Natural killer cell (primary cell): ENCODE measurements around the gene ATXN1. TPM values are rescaled to one million over a fixed set of nuclear protein-coding genes. Genes with fewer than 3 reads are reported as not detected.

Experiments
- ATAC-seq, 3 donors: fragments of 150-1000 bp in 2 of 3; fragments of 200-7000 bp in 1 of 3; cut with Tn5 transposase; 1 replicate in 1 of 3; 2 replicates in 2 of 3; pipeline ENCODE4 v1.10.0; 2021; ENCODE audit warnings: mild to moderate bottlenecking in 2 of 3, moderate library complexity in 2 of 3
- DNase-seq, 2 donors: peaks; one replicate each; pipeline versions ENCODE4 v3.0.0 to v3.0.0-alpha.2; 2013 to 2021; ENCODE audit warnings: mixed read lengths in 1 of 2
- H3K27ac ChIP-seq: one replicate; pipeline ENCODE4 v1.5.1; 2013; ENCODE audit warnings: mild to moderate bottlenecking, low read length
- H3K27me3 ChIP-seq: one replicate; pipeline ENCODE4 v1.6.1; 2013; ENCODE audit warnings: low read length; ENCODE audit not compliant: control insufficient read depth, insufficient read depth
- H3K36me3 ChIP-seq: one replicate; pipeline ENCODE4 v1.6.1; 2013; ENCODE audit warnings: low read length; ENCODE audit not compliant: control insufficient read depth, insufficient read depth
- H3K4me1 ChIP-seq: one replicate; pipeline ENCODE4 v1.6.1; 2013; ENCODE audit warnings: low read length; ENCODE audit not compliant: control insufficient read depth, insufficient read depth
- H3K4me3 ChIP-seq: one replicate; pipeline ENCODE4 v1.5.1; 2013; ENCODE audit warnings: low read length
- H3K9me3 ChIP-seq: one replicate; pipeline ENCODE4 v1.6.1; 2013; ENCODE audit warnings: low read length; ENCODE audit not compliant: control insufficient read depth, insufficient read depth
- H3K27ac Mint-ChIP-seq, 2 donors: one replicate each; pipeline ENCODE4 v1.8.0; 2022; ENCODE audit warnings: mild to moderate bottlenecking in 2 of 2, mixed read lengths in 2 of 2, moderate library complexity in 1 of 2
- H3K27me3 Mint-ChIP-seq, 2 donors: one replicate each; pipeline ENCODE4 v1.8.0; 2022; ENCODE audit warnings: low read depth in 2 of 2, mixed read lengths in 2 of 2
- H3K36me3 Mint-ChIP-seq: one replicate; pipeline ENCODE4 v1.8.0; 2022; ENCODE audit warnings: mixed read lengths
- H3K4me1 Mint-ChIP-seq, 2 donors: one replicate each; pipeline ENCODE4 v1.8.0; 2022; ENCODE audit warnings: mixed read lengths in 2 of 2
- H3K4me3 Mint-ChIP-seq: one replicate; pipeline ENCODE4 v1.8.0; 2022; ENCODE audit warnings: mild to moderate bottlenecking, moderate library complexity, mixed read lengths
- H3K9me3 Mint-ChIP-seq, 2 donors: one replicate each; pipeline ENCODE4 v1.8.0; 2022; ENCODE audit warnings: mixed read lengths in 2 of 2
- WGBS: methylation state at CpG from one replicate; pipeline ENCODE4 v1.1.7; 2013; ENCODE audit warnings: missing lambda C conversion rate; ENCODE audit not compliant: insufficient coverage; 5-methylcytosine and 5-hydroxymethylcytosine counted together
- intact Hi-C: fragments of 100-400 bp; cut with micrococcal nuclease; formaldehyde crosslinking; loops from one replicate; pipeline ENCODE4 v1.14.2; 2022
- total RNA-seq, 4 donors: library from RNA; stranded (reverse); fragments of 120-200 nt in 1 of 4; gene quantifications; one replicate each; pipeline versions ENCODE4 v1.2.3 to v1.2.4, GENCODE V29; 2013 to 2022
- TF ChIP-seq, protein P1 (sequence below): fragments of 200-600 bp; IDR thresholded peaks from one replicate; pipeline ENCODE4 v1.8.0; 2022; ENCODE audit warnings: antibody characterized with exemption

Gene ATXN1
- total RNA-seq, 3 donors from 2014 or later (not counting 1 experiment from before 2014, with no cell fraction given): 90.4 to 120 (median 97.9) TPM

DNA sequence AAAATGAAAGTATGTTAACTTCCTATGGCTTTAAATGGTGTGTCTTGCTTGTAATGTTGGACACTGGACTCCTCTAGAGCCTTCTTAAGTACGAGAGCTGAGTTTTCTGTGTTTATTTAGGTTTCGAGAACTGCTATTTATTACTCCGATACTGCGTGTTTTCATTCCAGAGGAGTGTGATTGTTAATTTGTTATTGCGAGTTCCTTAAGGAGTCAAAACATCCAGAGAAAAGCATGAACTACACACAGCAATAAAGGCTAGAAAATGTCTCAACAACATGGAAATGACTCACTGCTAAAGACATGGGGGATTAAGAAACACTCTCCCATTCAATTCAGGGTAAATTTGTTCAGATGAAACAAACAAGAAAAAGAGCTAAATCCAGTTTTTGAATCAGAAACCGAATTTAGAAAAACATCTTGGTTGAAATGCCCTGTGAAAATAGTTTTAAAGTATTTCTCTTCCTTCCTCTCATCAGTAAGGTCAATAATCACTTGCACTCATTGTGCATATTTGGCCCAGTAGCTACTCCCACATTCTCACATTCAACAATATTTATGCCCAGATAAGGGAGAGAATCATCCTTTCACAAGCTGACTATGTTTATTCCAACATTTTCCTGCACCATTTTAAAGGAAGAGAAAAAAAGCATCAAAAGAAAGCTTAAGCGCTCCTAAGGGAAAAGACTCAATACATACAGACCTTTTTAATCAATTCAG lies 36.0 kb downstream of the ATXN1 start:
- Mint-ChIP-seq H3K36me3 (no peaks in the 10 kb centered on the region), H3K27ac (no peak overlapping the region), H3K4me3 (no peak overlapping the region), H3K27me3 (no peaks in the 10 kb centered on the region), H3K9me3 (no peaks in the 10 kb centered on the region), H3K4me1 (peaks cover 1 to 9% of the 10 kb centered on the region in 2 donors)
- 88% methylated on average over 7 of the region's 7 CpGs for WGBS
- TF ChIP-seq, protein P1, sequence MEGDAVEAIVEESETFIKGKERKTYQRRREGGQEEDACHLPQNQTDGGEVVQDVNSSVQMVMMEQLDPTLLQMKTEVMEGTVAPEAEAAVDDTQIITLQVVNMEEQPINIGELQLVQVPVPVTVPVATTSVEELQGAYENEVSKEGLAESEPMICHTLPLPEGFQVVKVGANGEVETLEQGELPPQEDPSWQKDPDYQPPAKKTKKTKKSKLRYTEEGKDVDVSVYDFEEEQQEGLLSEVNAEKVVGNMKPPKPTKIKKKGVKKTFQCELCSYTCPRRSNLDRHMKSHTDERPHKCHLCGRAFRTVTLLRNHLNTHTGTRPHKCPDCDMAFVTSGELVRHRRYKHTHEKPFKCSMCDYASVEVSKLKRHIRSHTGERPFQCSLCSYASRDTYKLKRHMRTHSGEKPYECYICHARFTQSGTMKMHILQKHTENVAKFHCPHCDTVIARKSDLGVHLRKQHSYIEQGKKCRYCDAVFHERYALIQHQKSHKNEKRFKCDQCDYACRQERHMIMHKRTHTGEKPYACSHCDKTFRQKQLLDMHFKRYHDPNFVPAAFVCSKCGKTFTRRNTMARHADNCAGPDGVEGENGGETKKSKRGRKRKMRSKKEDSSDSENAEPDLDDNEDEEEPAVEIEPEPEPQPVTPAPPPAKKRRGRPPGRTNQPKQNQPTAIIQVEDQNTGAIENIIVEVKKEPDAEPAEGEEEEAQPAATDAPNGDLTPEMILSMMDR: no peak
- DNase-seq (no peak), ATAC-seq (no peak)
- Histone ChIP-seq H3K36me3 (no peaks in the 10 kb centered on the region), H3K9me3 (no peaks in the 10 kb centered on the region), H3K27me3 (no peaks in the 10 kb centered on the region), H3K4me3 (no peak overlapping the region), H3K27ac (no peak overlapping the region), H3K4me1 (peaks cover 3% of the 10 kb centered on the region)
- intact Hi-C loops: no loop called here

DNA sequence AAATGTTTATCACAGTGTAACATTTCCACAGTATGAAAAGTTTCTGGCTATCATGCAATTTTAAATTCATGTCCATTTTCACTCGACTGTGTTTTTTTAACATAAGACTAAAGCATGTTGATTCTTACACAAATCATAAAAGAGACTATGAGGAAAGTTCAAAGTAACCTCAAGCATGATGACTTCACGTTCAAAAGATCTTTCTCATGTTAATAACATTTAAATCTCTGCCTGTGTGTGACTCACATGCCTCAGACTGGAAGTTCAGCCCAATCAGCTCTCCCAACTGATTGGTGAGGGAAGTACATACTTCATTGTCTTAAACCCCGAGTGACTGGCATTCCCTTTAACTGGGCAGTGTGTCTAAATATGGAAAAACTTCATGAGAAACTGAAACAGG lies 37.4 kb downstream of the ATXN1 start:
- Histone ChIP-seq H3K27me3 (no peaks in the 10 kb centered on the region), H3K4me1 (peaks cover 3% of the 10 kb centered on the region), H3K9me3 (no peaks in the 10 kb centered on the region), H3K4me3 (no peak overlapping the region), H3K36me3 (no peaks in the 10 kb centered on the region), H3K27ac (no peak overlapping the region)
- Mint-ChIP-seq H3K9me3 (no peaks in the 10 kb centered on the region), H3K36me3 (no peaks in the 10 kb centered on the region), H3K4me1 (peaks cover 13 to 16% of the 10 kb centered on the region in 2 donors), H3K27me3 (no peaks in the 10 kb centered on the region), H3K4me3 (no peak overlapping the region), H3K27ac (no peak overlapping the region)
- TF ChIP-seq, protein P1: no peak
- intact Hi-C loops: no loop called here
- ATAC-seq: no peak
- peak in 1 of 2 donors; percentile 48 for DNase-seq
- WGBS: 64% methylated on average over 3 of the region's 3 CpGs

DNA sequence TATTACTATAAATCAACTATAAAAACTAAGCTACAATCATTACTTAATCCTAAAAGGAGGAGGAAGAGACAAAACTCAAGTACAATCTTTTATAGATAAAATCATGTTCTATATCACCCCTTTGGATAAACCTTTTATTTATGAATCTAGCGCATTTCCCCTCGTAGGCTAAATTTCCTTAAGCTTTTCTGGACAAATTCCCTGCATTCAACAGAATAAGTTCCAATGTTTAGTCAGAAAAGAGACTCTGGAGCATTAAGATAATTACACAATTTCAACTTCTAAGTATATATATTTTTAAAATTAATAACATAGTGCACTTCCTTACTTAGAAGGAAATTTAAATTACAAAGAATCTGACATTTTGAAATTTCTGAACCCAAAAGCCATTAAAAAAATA lies 37.9 kb downstream of the ATXN1 start:
- no peaks in the 10 kb centered on the region for H3K4me1 ChIP-seq
- H3K4me3 ChIP-seq: no peak overlapping the region
- no peak overlapping the region for H3K27ac Mint-ChIP-seq
- H3K9me3 Mint-ChIP-seq: no peaks in the 10 kb centered on the region
- TF ChIP-seq, protein P1: no peak
- H3K27ac ChIP-seq: no peak overlapping the region
- H3K27me3 ChIP-seq: no peaks in the 10 kb centered on the region
- DNase-seq (no peak), ATAC-seq (no peak)
- intact Hi-C loops: no loop called here
- no peaks in the 10 kb centered on the region for H3K9me3 ChIP-seq
- H3K27me3 Mint-ChIP-seq: no peaks in the 10 kb centered on the region
- no peaks in the 10 kb centered on the region for H3K36me3 Mint-ChIP-seq
- H3K4me1 Mint-ChIP-seq: peaks cover 12 to 17% of the 10 kb centered on the region in 2 donors
- 100% methylated on average over 2 of the region's 2 CpGs for WGBS
- no peaks in the 10 kb centered on the region for H3K36me3 ChIP-seq
- no peak overlapping the region for H3K4me3 Mint-ChIP-seq

DNA sequence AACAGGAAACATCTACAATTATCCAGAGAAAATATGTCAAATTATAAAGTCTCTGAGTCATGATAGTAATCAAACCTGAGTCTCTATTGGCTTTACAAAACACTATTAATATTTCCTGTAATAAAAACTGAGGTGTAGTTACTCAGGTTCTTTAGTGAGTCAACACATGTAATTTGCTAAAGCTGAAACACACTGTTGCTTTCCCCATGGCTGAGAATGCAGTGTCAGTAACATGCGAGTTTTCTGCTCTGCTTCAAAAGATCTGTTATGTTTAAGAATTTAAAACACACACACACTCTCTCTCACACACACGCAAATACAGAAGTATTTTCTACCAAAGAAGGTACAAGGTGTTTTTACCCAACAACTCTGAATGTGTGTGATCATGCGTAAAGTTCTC lies 38.6 kb downstream of the ATXN1 start:
- no peak overlapping the region for H3K4me3 ChIP-seq
- no peaks in the 10 kb centered on the region for H3K4me1 ChIP-seq
- H3K27ac ChIP-seq: no peak overlapping the region
- ATAC-seq (no peak), DNase-seq (no peak)
- Mint-ChIP-seq H3K4me1 (peaks cover 10 to 17% of the 10 kb centered on the region in 2 donors), H3K27ac (no peak overlapping the region), H3K27me3 (no peaks in the 10 kb centered on the region), H3K4me3 (no peak overlapping the region), H3K9me3 (no peaks in the 10 kb centered on the region), H3K36me3 (no peaks in the 10 kb centered on the region)
- no peaks in the 10 kb centered on the region for H3K36me3 ChIP-seq
- TF ChIP-seq, protein P1: no peak
- WGBS: 89% methylated on average over 1 of the region's 3 CpGs
- intact Hi-C loops: no loop called here
- no peaks in the 10 kb centered on the region for H3K9me3 ChIP-seq
- H3K27me3 ChIP-seq: no peaks in the 10 kb centered on the region
